ENCODE measurements around the gene GPC3. TPM values are rescaled to one million over a fixed set of nuclear protein-coding genes. Genes with fewer than 3 reads are reported as not detected.
A peak's percentile ranks its signal among the peaks of the same experiment; 100 is the strongest.

Gene GPC3
- total RNA-seq, 1 donor from 2014 or later: 4.2 TPM

DNA sequence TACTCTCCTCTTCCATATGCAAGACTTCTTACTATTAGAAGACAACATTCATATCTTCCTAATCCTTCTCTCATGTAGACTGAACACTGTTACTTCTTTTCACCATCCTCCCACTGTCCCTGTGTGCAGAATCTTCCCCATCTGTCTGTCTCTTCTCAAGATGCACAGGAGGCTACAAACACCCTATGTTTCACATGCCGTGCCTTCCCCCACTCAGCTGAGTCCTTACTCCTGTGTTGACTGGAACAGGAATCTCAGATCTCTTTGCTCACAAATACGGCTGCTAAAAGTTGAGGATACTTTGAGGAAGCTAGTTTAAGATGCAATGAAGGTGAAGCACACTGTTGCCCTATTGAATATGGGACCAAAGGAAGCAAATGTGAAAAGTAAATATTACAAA is 401.6 kb downstream of the GPC3 start:
- TF ChIP-seq, protein P1, sequence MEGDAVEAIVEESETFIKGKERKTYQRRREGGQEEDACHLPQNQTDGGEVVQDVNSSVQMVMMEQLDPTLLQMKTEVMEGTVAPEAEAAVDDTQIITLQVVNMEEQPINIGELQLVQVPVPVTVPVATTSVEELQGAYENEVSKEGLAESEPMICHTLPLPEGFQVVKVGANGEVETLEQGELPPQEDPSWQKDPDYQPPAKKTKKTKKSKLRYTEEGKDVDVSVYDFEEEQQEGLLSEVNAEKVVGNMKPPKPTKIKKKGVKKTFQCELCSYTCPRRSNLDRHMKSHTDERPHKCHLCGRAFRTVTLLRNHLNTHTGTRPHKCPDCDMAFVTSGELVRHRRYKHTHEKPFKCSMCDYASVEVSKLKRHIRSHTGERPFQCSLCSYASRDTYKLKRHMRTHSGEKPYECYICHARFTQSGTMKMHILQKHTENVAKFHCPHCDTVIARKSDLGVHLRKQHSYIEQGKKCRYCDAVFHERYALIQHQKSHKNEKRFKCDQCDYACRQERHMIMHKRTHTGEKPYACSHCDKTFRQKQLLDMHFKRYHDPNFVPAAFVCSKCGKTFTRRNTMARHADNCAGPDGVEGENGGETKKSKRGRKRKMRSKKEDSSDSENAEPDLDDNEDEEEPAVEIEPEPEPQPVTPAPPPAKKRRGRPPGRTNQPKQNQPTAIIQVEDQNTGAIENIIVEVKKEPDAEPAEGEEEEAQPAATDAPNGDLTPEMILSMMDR (IDR thresholded peaks at IDR 0.05; ENCODE audit: partially characterized antibody, unreplicated experiment): no peak
- Mint-ChIP-seq H3K4me3 (ENCODE audit: unreplicated experiment) (no peak overlapping the region), H3K9me3 (ENCODE audit: unreplicated experiment) (peaks cover 2% of the 10 kb centered on the region), H3K4me1 (ENCODE audit: low read depth, unreplicated experiment) (peaks cover 16% of the 10 kb centered on the region), H3K27ac (ENCODE audit: unreplicated experiment) (peak overlapping the region; percentile 20), H3K36me3 (ENCODE audit: unreplicated experiment) (peaks cover 4% of the 10 kb centered on the region), H3K27me3 (ENCODE audit: unreplicated experiment) (no peaks in the 10 kb centered on the region)
- no peak for DNase-seq

DNA sequence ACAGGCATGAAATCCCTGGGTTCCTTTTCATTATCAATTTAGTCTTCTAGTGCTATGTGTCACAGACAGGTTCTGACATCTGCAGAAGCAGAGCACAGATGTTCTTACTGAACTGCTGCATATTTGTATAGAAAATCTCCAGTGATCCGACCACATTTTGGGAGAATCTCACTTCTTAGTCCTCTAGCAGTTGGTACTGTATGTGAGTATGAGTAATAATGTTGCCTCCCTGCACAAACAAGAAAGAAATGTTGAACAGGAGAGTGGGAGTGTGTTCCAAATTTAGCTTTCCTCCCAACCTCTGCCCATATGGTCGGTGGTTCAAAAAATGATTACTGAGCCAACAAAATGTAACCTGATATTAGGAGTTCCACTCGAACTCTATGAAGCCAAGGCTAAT is 404.8 kb downstream of the GPC3 start:
- peaks cover 1% of the 10 kb centered on the region for H3K9me3 Mint-ChIP-seq (ENCODE audit: unreplicated experiment)
- TF ChIP-seq, protein P1 (IDR thresholded peaks at IDR 0.05; ENCODE audit: partially characterized antibody, unreplicated experiment): no peak
- H3K4me1 Mint-ChIP-seq (ENCODE audit: low read depth, unreplicated experiment): peaks cover 15% of the 10 kb centered on the region
- H3K36me3 Mint-ChIP-seq (ENCODE audit: unreplicated experiment): peaks cover 4% of the 10 kb centered on the region
- DNase-seq: no peak
- H3K4me3 Mint-ChIP-seq (ENCODE audit: unreplicated experiment): no peak overlapping the region
- no peak overlapping the region for H3K27ac Mint-ChIP-seq (ENCODE audit: unreplicated experiment)
- no peaks in the 10 kb centered on the region for H3K27me3 Mint-ChIP-seq (ENCODE audit: unreplicated experiment)

DNA sequence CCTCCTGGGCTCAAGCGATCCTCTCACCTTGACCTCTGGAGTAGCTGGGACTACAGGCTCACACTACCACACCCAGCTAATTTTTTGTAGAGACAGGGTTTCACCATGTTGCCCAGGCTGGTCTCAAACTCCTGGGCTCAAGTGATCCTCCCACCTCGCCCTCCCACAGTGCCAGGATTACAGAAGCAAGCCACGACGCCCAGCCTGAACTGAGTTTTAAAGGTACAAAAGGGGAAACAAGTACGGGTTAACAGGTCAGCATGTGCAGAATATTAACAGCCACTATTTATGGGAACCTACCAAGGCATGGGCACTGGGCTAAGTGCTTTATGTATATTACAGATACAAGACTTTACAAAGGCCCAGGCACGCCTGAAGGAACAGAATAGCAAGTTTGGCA is 405.8 kb downstream of the GPC3 start:
- Mint-ChIP-seq H3K27me3 (ENCODE audit: unreplicated experiment) (no peaks in the 10 kb centered on the region), H3K4me1 (ENCODE audit: low read depth, unreplicated experiment) (peaks cover 10% of the 10 kb centered on the region), H3K36me3 (ENCODE audit: unreplicated experiment) (no peaks in the 10 kb centered on the region), H3K27ac (ENCODE audit: unreplicated experiment) (no peak overlapping the region), H3K4me3 (ENCODE audit: unreplicated experiment) (no peak overlapping the region), H3K9me3 (ENCODE audit: unreplicated experiment) (no peaks in the 10 kb centered on the region)
- TF ChIP-seq, protein P1 (IDR thresholded peaks at IDR 0.05; ENCODE audit: partially characterized antibody, unreplicated experiment): no peak
- no peak for DNase-seq

DNA sequence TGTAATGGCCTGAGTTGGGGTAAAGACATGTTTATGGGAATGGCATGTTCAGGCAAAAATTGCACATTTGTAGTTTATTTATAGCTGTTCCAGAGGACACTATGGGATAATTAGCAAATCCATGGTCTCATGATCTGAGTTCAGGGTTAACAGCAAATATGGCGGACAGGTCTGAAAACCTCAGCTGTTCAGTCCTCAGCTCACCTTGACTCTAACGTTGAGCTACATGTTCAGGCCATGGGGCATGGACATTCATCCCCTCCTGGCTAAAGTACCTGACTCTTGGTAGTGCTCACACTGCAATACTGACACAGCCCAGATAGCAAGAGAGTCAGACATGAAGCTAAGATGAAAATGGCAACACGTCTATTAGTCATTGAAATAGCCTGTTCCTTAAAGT is 408.5 kb downstream of the GPC3 start:
- Mint-ChIP-seq H3K27ac (ENCODE audit: unreplicated experiment) (no peak overlapping the region), H3K9me3 (ENCODE audit: unreplicated experiment) (no peaks in the 10 kb centered on the region), H3K4me1 (ENCODE audit: low read depth, unreplicated experiment) (peaks cover 2% of the 10 kb centered on the region), H3K27me3 (ENCODE audit: unreplicated experiment) (no peaks in the 10 kb centered on the region), H3K4me3 (ENCODE audit: unreplicated experiment) (no peak overlapping the region), H3K36me3 (ENCODE audit: unreplicated experiment) (no peaks in the 10 kb centered on the region)
- TF ChIP-seq, protein P1 (IDR thresholded peaks at IDR 0.05; ENCODE audit: partially characterized antibody, unreplicated experiment): no peak
- no peak for DNase-seq

DNA sequence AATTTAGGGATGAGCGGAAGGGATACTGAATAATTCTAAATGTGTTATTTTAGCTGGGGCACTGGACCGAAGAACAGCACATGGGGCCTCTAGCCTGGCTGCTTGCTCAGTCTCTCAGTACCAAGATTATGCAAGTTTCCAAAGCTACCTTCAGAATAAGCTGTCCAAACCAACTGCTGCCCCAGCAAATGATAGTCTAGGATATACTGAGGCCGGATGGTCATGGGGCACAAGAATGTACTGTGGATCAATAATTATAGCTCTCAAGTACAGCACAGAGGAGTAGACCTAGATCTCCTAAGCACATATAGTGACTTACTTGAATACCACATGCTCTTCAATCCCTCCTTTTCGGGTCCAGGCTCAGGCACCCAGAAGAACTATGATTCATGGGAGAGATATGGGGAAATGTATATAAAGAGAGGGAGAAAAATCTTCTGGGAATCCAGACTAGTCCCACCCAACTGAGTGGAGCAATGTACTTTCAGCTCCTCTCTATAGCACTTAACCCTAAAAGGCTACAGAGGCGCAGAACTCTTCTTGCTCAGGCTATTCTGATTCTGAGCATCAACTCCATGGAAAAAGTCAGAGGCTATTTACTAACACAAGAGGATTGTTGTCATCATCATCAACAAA is 409.8 kb downstream of the GPC3 start:
- H3K27me3 Mint-ChIP-seq (ENCODE audit: unreplicated experiment): no peaks in the 10 kb centered on the region
- no peaks in the 10 kb centered on the region for H3K36me3 Mint-ChIP-seq (ENCODE audit: unreplicated experiment)
- TF ChIP-seq, protein P1 (IDR thresholded peaks at IDR 0.05; ENCODE audit: partially characterized antibody, unreplicated experiment): no peak
- no peak for DNase-seq
- no peak overlapping the region for H3K27ac Mint-ChIP-seq (ENCODE audit: unreplicated experiment)
- no peak overlapping the region for H3K4me3 Mint-ChIP-seq (ENCODE audit: unreplicated experiment)
- H3K4me1 Mint-ChIP-seq (ENCODE audit: low read depth, unreplicated experiment): peaks cover under 1% of the 10 kb centered on the region
- no peaks in the 10 kb centered on the region for H3K9me3 Mint-ChIP-seq (ENCODE audit: unreplicated experiment)

Data from glutamatergic neuron (in vitro differentiated cells).